ENCODE measurements around the gene LRP6. TPM values are rescaled to one million over a fixed set of nuclear protein-coding genes. Genes with fewer than 3 reads are reported as not detected.

Gene LRP6
- total and polyA plus RNA-seq, 5 experiments from 2014 or later: 1.4 to 7.8 (median 2.2) TPM

DNA sequence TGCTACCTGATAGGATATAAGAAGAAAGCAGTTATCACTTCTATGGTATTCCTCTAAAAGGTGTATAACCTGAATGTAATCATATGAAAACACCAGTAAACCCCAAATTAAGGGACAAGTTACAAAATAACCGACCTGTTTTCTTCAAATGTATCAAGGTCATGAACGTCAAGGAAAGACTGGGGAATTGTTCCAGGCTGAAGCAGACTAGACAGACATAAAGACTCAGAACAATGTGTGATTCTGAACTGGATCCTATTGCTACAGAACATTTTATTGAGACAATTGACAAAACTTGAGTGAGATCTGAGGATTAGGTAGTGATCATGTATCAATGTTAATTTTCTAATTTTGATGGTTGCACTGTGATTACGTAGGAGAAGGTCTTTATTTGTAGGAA is 15.4 kb upstream of the LRP6 start:
- POLR2A ChIA-PET: no interaction called here
- no peaks in the 10 kb centered on the region for H3K4me1 Mint-ChIP-seq
- no peak for ATAC-seq
- DNase-seq: no peak
- no peak overlapping the region for H3K27ac Mint-ChIP-seq
- peaks cover 0 to 9% (median 9%) of the 10 kb centered on the region in 3 donors for H3K36me3 Mint-ChIP-seq
- peaks cover 0 to 15% (median 3%) of the 10 kb centered on the region in 5 donors for H3K27me3 Mint-ChIP-seq
- peaks cover 0 to 18% (median 5%) of the 10 kb centered on the region in 9 donors for H3K9me3 Mint-ChIP-seq
- H3K4me3 Mint-ChIP-seq: no peak overlapping the region

DNA sequence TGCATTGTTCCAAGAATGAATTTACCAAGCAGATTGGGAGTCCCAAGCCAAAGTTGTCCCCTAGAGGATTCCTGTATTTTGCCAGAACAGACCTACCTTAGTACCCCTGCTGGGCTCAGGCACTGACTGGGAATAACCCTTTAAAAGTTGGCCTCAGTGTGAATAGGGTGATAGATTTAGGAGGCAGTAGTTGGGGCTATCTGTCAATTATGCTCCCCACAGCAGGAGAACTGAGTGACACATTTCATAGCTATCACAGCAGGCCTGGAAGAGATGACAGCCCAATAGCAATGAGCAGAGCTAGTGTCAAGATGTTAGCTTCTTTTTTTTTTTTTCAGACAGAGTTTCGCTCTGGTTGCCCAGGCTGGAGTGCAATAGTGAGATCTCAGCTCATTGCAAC is 14.3 kb upstream of the LRP6 start:
- POLR2A ChIA-PET: no interaction called here
- peaks cover 0 to 15% (median 3%) of the 10 kb centered on the region in 5 donors for H3K27me3 Mint-ChIP-seq
- H3K4me1 Mint-ChIP-seq: no peaks in the 10 kb centered on the region
- DNase-seq (no peak), ATAC-seq (no peak)
- no peak overlapping the region for H3K27ac Mint-ChIP-seq
- peaks cover 0 to 13% (median 12%) of the 10 kb centered on the region in 3 donors for H3K36me3 Mint-ChIP-seq
- H3K9me3 Mint-ChIP-seq: peaks cover 0 to 27% (median 5%) of the 10 kb centered on the region in 9 donors
- H3K4me3 Mint-ChIP-seq: no peak overlapping the region

DNA sequence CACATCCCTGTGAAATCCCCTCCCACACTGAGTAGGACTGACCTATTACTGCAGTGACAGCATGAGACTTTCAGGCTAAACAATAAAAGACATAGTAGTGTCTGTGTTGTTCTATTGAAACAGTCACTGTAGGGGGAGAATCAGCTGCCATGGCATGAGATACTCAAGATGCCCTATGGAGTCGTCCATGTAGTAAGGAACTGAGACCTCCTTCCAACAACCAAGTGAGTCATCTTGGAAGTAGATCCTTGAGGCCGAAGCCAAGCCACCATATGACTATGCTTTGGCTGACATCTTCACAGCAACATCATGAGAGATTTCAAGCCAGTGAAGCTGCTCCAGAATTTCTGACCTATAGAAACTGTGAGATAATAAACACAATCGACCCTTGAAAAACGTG is 12.1 kb upstream of the LRP6 start:
- Mint-ChIP-seq H3K4me3 (no peak overlapping the region), H3K36me3 (peaks cover 0 to 21% (median 14%) of the 10 kb centered on the region in 3 donors), H3K27me3 (peaks cover 0 to 15% (median 2%) of the 10 kb centered on the region in 5 donors), H3K9me3 (peaks cover 0 to 35% (median 5%) of the 10 kb centered on the region in 9 donors), H3K4me1 (no peaks in the 10 kb centered on the region), H3K27ac (no peak overlapping the region)
- no peak for ATAC-seq
- DNase-seq: no peak
- POLR2A ChIA-PET: no interaction called here

DNA sequence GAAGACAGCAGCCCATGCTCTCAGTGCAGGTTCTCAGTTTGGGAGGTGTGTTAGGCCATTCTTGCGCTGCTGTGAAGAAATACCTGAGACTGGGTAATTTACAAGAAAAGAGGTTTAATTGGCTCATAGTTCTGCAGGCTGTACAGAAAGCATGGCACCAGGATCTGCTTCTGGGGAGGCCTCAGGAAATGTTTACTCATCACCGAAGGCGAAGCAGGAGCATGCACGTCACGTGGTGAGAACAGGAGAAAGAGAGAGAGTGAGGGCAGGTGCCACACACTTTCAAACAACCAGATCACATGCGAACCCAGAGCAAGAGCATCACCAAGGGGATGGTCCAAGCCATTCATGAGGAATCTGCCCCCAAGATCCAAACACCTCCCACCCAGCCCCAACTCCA is 9.0 kb upstream of the LRP6 start:
- DNase-seq: no peak
- POLR2A ChIA-PET: interaction anchor here (0.6 kb wide), 1 partner anchor 10 kb away, joined by 3 read pairs; no protein-coding TSS in a partner anchor
- H3K4me1 Mint-ChIP-seq: no peaks in the 10 kb centered on the region
- peaks cover 0 to 21% (median 14%) of the 10 kb centered on the region in 3 donors for H3K36me3 Mint-ChIP-seq
- H3K27me3 Mint-ChIP-seq: peaks cover 0 to under 1% (median 0%) of the 10 kb centered on the region in 5 donors
- no peak overlapping the region for H3K4me3 Mint-ChIP-seq
- no peak for ATAC-seq
- H3K27ac Mint-ChIP-seq: no peak overlapping the region
- peaks cover 0 to 35% (median 5%) of the 10 kb centered on the region in 9 donors for H3K9me3 Mint-ChIP-seq

DNA sequence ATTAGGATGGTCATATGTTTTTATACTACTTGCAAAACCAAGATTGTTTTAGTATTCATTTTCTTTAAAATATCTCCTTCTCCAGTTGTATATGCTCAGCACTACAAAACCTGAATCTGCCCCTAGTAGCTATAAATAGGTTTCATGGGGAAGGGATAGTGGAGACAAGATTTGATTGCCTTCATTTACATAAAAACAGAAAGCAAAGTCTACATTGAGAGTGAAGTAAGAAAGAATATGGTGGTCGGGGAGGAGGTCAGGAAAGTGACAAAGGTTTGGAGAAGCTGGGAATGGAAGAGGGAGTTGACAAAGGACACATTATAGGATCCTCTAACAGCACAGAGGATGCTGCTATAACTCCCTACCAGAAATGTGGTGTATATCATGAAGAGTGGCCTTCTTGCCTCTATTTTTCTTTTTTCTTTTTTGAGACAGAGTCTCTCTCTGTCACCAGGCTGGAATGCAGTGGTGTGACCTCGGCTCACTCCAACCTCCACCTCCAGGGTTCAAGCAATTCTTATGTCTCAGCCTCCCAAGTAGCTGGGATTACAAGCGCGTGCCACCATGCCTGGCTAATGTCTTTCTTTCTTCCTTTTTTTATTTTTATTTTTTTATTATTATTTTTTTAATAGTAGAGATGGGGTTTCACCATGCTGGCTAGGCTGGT is 6.6 kb upstream of the LRP6 start:
- POLR2A ChIA-PET: no interaction called here
- DNase-seq: no peak
- H3K36me3 Mint-ChIP-seq: peaks cover 0 to 20% (median 14%) of the 10 kb centered on the region in 3 donors
- peaks cover 0 to 30% (median 5%) of the 10 kb centered on the region in 9 donors for H3K9me3 Mint-ChIP-seq
- no peaks in the 10 kb centered on the region for H3K27me3 Mint-ChIP-seq
- no peak for ATAC-seq
- H3K4me1 Mint-ChIP-seq: no peaks in the 10 kb centered on the region
- H3K27ac Mint-ChIP-seq: no peak overlapping the region
- no peak overlapping the region for H3K4me3 Mint-ChIP-seq

DNA sequence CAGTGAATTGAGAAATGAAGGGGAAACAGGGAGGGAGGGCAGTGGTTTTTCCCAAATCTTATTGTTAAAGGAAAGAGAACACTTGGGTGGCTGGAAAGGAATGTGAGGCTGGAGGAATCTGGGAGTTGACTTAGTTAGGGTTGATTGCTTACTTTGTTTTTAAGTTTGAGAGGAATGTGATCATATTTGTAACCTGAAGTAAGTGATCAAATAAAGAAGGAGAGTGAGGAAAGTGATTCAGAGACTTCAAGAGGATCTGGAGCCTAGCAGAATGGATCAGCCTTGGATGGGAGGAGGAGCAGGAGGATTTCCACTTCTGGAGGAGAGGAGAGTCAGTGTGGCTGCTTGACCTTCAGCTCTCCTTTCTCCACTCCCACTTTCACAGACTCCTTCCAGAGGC is 6.0 kb upstream of the LRP6 start:
- Mint-ChIP-seq H3K27ac (peak overlapping the region in 1 of 10 donors; percentile 29), H3K4me1 (peaks cover 0 to 3% (median under 1%) of the 10 kb centered on the region in 4 donors), H3K36me3 (peaks cover 0 to 15% (median 10%) of the 10 kb centered on the region in 3 donors), H3K4me3 (no peak overlapping the region), H3K27me3 (no peaks in the 10 kb centered on the region), H3K9me3 (peaks cover 0 to 24% (median under 1%) of the 10 kb centered on the region in 9 donors)
- POLR2A ChIA-PET: no interaction called here
- DNase-seq: no peak
- ATAC-seq: no peak

DNA sequence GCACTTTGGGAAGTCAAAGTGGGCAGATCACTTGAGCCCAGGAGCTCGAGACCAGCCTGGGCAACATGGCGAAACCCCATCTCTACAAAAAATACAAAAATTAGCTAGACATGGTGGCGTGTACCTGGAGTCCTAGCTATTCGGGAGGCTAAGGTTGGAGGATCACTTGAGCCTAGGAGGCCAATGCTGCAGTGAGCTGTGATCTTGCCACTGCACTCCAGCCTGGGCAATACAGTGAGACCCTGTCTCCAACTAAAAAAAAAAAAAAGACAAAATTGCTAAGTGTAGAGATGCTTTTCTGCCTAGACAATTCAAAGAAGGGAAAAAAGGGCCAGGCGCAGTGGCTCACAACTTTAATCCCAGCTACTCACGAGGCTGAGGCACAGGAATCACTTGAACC is 3.4 kb upstream of the LRP6 start:
- Mint-ChIP-seq H3K27ac (no peak overlapping the region), H3K36me3 (no peaks in the 10 kb centered on the region), H3K4me1 (peaks cover 8 to 27% (median 17%) of the 10 kb centered on the region in 4 donors), H3K4me3 (no peak overlapping the region), H3K9me3 (no peaks in the 10 kb centered on the region), H3K27me3 (peaks cover 0 to 11% (median 0%) of the 10 kb centered on the region in 5 donors)
- DNase-seq (no peak), ATAC-seq (no peak)
- POLR2A ChIA-PET: interaction anchor here (0.6 kb wide), 1 partner anchor 340 kb away, joined by 3 read pairs; no protein-coding TSS in a partner anchor

DNA sequence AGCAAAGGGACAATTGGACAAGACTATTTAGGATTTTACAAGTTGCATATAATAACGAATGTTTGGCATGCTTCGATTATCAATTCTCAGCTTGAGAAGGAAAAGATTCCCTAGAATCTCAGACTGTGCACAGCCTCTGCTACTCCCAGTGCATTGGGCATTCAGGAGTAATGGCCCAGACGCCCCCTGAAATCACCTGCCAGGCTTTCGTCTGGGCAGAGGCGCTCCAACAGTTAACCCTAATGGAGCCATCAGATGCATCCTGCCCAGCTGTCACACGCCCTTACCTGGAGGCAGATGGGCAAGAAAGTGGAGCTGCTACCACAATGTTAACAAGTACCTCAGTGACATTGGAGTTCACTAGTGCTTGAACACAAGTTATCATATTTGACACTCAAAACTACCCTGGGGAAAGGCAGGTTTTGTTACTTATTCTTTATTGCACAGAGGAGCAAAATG is 927 bp upstream of the LRP6 start:
- no peaks in the 10 kb centered on the region for H3K36me3 Mint-ChIP-seq
- DNase-seq (peak in 1 of 10 donors; percentile 1), ATAC-seq (no peak)
- H3K4me3 Mint-ChIP-seq: peak overlapping the region; percentile 85 to 95 (median 91)
- POLR2A ChIA-PET: interaction anchor here (0.5 to 1.5 kb wide), 4 partner anchors 11 to 722 kb away, joined by 3 to 6 read pairs (median 5); no protein-coding TSS in a partner anchor
- H3K9me3 Mint-ChIP-seq: no peaks in the 10 kb centered on the region
- H3K27me3 Mint-ChIP-seq: peaks cover 0 to 27% (median 4%) of the 10 kb centered on the region in 5 donors
- H3K27ac Mint-ChIP-seq: peak overlapping the region in 4 of 10 donors; percentile 22 to 75 (median 49)
- H3K4me1 Mint-ChIP-seq: peaks cover 13 to 41% (median 28%) of the 10 kb centered on the region in 4 donors

DNA sequence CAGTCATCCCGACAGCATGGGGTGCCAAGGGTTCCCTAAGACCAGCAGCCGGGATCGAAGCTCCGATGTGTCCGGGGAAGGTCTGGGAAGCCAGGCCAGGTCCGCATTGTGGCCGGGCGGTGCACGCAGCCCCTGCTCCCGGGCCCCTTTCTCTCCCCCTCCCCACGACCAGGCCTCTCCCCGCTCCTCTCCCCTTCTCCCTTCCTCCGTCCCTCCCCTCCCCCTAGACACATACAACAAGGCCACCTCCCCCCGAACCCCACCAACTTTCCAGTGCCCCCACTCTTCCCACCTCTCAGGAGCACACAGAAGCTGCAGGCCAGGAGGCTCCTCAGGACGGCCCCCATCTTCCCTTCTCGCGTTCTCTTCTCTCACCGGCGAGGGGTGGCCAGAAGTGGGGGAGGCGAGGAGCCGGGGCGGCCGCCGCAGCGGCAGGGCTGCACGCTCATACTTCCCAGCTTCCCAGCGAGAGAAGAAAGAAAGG is 413 bp downstream of the LRP6 start:
- H3K27ac Mint-ChIP-seq: peak overlapping the region in 8 of 10 donors; percentile 55 to 95 (median 76)

DNA sequence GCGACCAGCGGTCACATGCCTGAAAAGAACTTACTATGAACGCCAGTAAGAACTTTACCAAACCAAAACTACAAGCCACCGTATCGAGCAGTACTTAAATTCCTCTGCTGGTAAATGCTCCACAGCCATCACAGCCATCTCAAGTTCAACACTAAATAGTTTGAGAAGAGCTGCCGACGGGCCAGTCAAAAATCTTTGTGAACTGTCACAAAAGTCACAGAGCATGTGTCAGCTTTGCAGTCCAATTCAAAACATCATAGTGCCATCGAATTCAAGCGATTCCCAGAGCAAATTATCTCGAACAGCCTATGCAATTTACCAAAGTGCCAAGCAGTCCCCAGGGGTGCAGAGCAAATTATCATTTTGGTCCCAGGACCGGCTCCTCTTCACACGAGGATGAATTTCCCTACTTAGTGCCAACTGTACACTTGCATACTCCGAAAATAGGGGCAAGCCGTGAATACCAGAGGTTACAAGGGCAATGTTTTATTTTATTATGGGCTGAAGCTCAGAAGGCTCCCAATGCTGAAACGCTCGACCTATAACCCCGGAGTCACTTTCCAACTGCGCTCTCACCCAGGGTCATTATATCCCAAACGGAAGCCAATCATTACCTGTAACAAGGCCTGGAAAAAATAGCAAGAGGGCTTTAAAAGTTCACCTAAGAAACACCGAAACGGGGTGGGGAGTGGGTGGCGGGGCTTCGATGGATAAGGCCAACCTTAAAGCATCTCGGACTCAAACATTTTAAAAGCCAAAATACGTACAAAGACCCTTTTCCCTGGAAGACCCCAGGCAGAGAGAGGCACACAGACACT is 1.1 kb downstream of the LRP6 start:
- peaks cover 0 to 4% (median 2%) of the 10 kb centered on the region in 3 donors for H3K36me3 Mint-ChIP-seq
- peaks cover 0 to 31% (median 6%) of the 10 kb centered on the region in 5 donors for H3K27me3 Mint-ChIP-seq
- DNase-seq (peak in 3 of 10 donors; percentile 4 to 14 (median 9)), ATAC-seq (no peak)
- peaks cover 15 to 41% (median 31%) of the 10 kb centered on the region in 4 donors for H3K4me1 Mint-ChIP-seq
- POLR2A ChIA-PET: interaction anchor here (0.7 to 1.3 kb wide), 4 partner anchors 10 to 92 kb away, joined by 3 to 6 read pairs (median 4); no protein-coding TSS in a partner anchor
- peak overlapping the region in 9 of 10 donors; percentile 14 to 95 (median 71) for H3K27ac Mint-ChIP-seq
- no peaks in the 10 kb centered on the region for H3K9me3 Mint-ChIP-seq
- peak overlapping the region; percentile 85 to 95 (median 91) for H3K4me3 Mint-ChIP-seq

More for the DNA sequence above, 413 bp downstream of the LRP6 start:
- no peak for ATAC-seq
- peaks cover 15 to 41% (median 31%) of the 10 kb centered on the region in 4 donors for H3K4me1 Mint-ChIP-seq
- H3K9me3 Mint-ChIP-seq: no peaks in the 10 kb centered on the region
- peaks cover 0 to 31% (median 6%) of the 10 kb centered on the region in 5 donors for H3K27me3 Mint-ChIP-seq
- peak overlapping the region; percentile 85 to 95 (median 91) for H3K4me3 Mint-ChIP-seq
- DNase-seq: peak in 1 of 10 donors; percentile 62
- peaks cover 0 to 4% (median 0%) of the 10 kb centered on the region in 3 donors for H3K36me3 Mint-ChIP-seq
- POLR2A ChIA-PET: interaction anchor here (0.6 to 1.5 kb wide), 7 partner anchors 11 to 721 kb away, joined by 3 to 6 read pairs (median 4); partner anchors contain the start of gene BORCS5

DNA sequence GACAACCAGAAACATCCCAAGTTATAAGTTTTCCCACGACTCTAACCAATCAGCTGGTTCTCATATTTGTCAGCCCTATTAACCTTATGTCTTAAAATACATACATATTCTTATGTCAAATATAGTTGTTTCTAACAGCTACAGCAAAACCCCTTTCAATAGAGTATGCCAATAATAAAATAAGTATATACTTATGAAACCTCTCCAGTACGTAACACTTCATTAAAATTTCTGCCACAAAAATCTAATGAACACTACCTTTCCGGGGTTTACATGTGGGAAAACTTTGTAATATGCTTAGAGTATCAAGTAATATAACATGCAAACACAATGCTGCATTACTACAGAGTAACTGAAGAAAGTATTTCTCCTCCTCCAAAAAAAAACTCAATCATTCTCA is 1.8 kb downstream of the LRP6 start:
- ATAC-seq (no peak), DNase-seq (no peak)
- H3K27me3 Mint-ChIP-seq: peaks cover 0 to 34% (median 6%) of the 10 kb centered on the region in 5 donors
- H3K4me1 Mint-ChIP-seq: peaks cover 15 to 41% (median 31%) of the 10 kb centered on the region in 4 donors
- no peaks in the 10 kb centered on the region for H3K9me3 Mint-ChIP-seq
- POLR2A ChIA-PET: interaction anchor here (0.7 kb wide), 1 partner anchor 11 kb away, joined by 3 read pairs; no protein-coding TSS in a partner anchor
- H3K27ac Mint-ChIP-seq: peak overlapping the region in 1 of 10 donors; percentile 71
- H3K4me3 Mint-ChIP-seq: peak overlapping the region; percentile 85 to 95 (median 91)
- peaks cover 0 to 5% (median 4%) of the 10 kb centered on the region in 3 donors for H3K36me3 Mint-ChIP-seq

DNA sequence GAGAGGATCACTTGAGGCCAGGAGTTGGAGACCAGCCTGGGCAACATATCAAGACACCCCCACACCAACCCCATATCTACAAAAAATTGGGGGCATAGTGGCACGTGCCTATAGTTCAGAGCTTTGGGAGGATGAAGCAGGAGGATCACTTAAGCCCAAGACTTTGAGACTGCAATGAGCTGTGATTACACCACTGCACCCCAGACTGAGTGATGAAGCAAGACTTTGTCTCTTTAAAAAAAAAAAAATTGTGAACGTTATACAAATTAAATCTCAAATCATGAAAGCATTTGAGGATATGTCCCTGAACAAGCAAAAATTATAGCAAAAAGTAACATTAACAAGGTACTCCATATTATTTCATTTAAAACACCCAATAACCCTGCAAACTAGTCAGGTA is 2.9 kb downstream of the LRP6 start:
- no peak overlapping the region for H3K27ac Mint-ChIP-seq
- DNase-seq (no peak), ATAC-seq (no peak)
- H3K4me3 Mint-ChIP-seq: peak overlapping the region in 2 of 10 donors; percentile 12 to 29
- H3K9me3 Mint-ChIP-seq: no peaks in the 10 kb centered on the region
- POLR2A ChIA-PET: no interaction called here
- peaks cover 0 to 34% (median 6%) of the 10 kb centered on the region in 5 donors for H3K27me3 Mint-ChIP-seq
- peaks cover 0 to 5% (median 4%) of the 10 kb centered on the region in 3 donors for H3K36me3 Mint-ChIP-seq
- H3K4me1 Mint-ChIP-seq: peaks cover 15 to 41% (median 31%) of the 10 kb centered on the region in 4 donors

Data from naive thymus-derived CD8-positive, alpha-beta T cell (primary cell).